ENCODE results near the gene MICU1.

Gene MICU1

GRCh38 chr10:72595436-72595835, 30.4 kb downstream of the MICU1 start:
- TF ChIP-seq CTCF (IDR thresholded peaks at IDR 0.05; ENCODE audit: insufficient read depth, low read length, poor library complexity, severe bottlenecking), result no peak
- TF ChIP-seq EZH2phosphoT487 (conservative IDR thresholded peaks at IDR 0.05; ENCODE audit: low read length), result no peak
- H3F3A ChIP-seq (ENCODE audit: insufficient read depth), result no peaks in the 10 kb centered on the region
- no peaks in the 10 kb centered on the region for H3K9me2 ChIP-seq (replicated peaks; ENCODE audit: insufficient read depth, low read length)
- H3K27me3 ChIP-seq (ENCODE audit: low read length), result no peaks in the 10 kb centered on the region
- no peak overlapping the region for H3K27ac ChIP-seq (ENCODE audit: low read depth, low read length)
- no peaks in the 10 kb centered on the region for H3K79me2 ChIP-seq (ENCODE audit: insufficient read depth, low read length)
- no peak overlapping the region for H3K4me3 ChIP-seq (ENCODE audit: insufficient read depth, low read length, poor library complexity, severe bottlenecking)
- no peaks in the 10 kb centered on the region for H3K9me3 ChIP-seq (ENCODE audit: insufficient read depth, low read length)
- no peak overlapping the region for H2AFZ ChIP-seq (ENCODE audit: low read depth, low read length, severe bottlenecking)
- no peaks in the 10 kb centered on the region for H4K20me1 ChIP-seq (ENCODE audit: low read depth, low read length)
- no peak overlapping the region for H3K4me2 ChIP-seq (ENCODE audit: low read depth, low read length, poor library complexity, severe bottlenecking)
- H3K9ac ChIP-seq (ENCODE audit: low read length), result no peak overlapping the region
- H3K36me3 ChIP-seq (ENCODE audit: low read length), result no peaks in the 10 kb centered on the region

- no peak overlapping the region for H3K4me2 ChIP-seq (ENCODE audit: low read depth, low read length, poor library complexity, severe bottlenecking)
- no peaks in the 10 kb centered on the region for H3K9me3 ChIP-seq (ENCODE audit: insufficient read depth, low read length)
- H3K36me3 ChIP-seq (ENCODE audit: low read length), result no peaks in the 10 kb centered on the region
- H3K79me2 ChIP-seq (ENCODE audit: insufficient read depth, low read length), result peaks cover 8% of the 10 kb centered on the region; the same call in 1 of the 2 replicates
- no peak overlapping the region for H3K9ac ChIP-seq (ENCODE audit: low read length)
- H4K20me1 ChIP-seq (ENCODE audit: low read depth, low read length), result no peaks in the 10 kb centered on the region
- H3K27ac ChIP-seq (ENCODE audit: low read depth, low read length), result no peak overlapping the region
- no peak overlapping the region for H3K4me3 ChIP-seq (ENCODE audit: insufficient read depth, low read length, poor library complexity, severe bottlenecking)
- no peaks in the 10 kb centered on the region for H3K27me3 ChIP-seq (ENCODE audit: low read length)
- H3F3A ChIP-seq (ENCODE audit: insufficient read depth), result no peaks in the 10 kb centered on the region
- no peak overlapping the region for H2AFZ ChIP-seq (ENCODE audit: low read depth, low read length, severe bottlenecking)
- TF ChIP-seq EZH2phosphoT487 (conservative IDR thresholded peaks at IDR 0.05; ENCODE audit: low read length) (no peak), CTCF (IDR thresholded peaks at IDR 0.05; ENCODE audit: insufficient read depth, low read length, poor library complexity, severe bottlenecking) (no peak)
- H3K9me2 ChIP-seq (replicated peaks; ENCODE audit: insufficient read depth, low read length), result no peaks in the 10 kb centered on the region
Observed at GRCh38 chr10:72593963-72594362, 31.9 kb downstream of the MICU1 start.

DNA sequence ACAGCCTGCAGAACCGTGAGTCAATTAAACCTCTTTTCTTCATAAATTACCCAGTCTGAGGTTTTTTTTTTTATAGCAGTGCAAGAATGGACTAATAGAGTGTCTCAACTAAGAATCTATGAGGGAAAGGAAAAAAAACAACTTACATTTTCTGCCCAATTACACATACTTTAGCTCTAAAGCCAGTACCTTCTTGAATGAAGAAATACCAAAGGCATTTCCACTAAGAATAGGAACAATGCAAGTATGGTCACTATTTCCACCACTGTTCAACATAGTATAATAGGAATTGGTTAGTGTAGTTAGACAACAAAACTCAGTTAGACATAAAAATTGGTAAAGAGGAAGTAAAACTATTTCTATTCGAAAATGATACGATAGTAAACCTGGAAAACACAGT, 37.6 kb downstream of the MICU1 start:
- H3K27ac ChIP-seq (ENCODE audit: low read depth, low read length), result no peak overlapping the region
- H3K4me2 ChIP-seq (ENCODE audit: low read depth, low read length, poor library complexity, severe bottlenecking), result no peak overlapping the region
- H3K27me3 ChIP-seq (ENCODE audit: low read length), result no peaks in the 10 kb centered on the region
- no peak overlapping the region for H3K4me3 ChIP-seq (ENCODE audit: insufficient read depth, low read length, poor library complexity, severe bottlenecking)
- H3K79me2 ChIP-seq (ENCODE audit: insufficient read depth, low read length), result peaks cover 15% of the 10 kb centered on the region; the same call in 1 of the 2 replicates
- no peak for TF ChIP-seq CTCF (IDR thresholded peaks at IDR 0.05; ENCODE audit: insufficient read depth, low read length, poor library complexity, severe bottlenecking)
- no peak for TF ChIP-seq EZH2phosphoT487 (conservative IDR thresholded peaks at IDR 0.05; ENCODE audit: low read length)
- H2AFZ ChIP-seq (ENCODE audit: low read depth, low read length, severe bottlenecking), result no peak overlapping the region
- no peaks in the 10 kb centered on the region for H3K36me3 ChIP-seq (ENCODE audit: low read length)
- H3K9me3 ChIP-seq (ENCODE audit: insufficient read depth, low read length), result no peaks in the 10 kb centered on the region
- H3F3A ChIP-seq (ENCODE audit: insufficient read depth), result no peaks in the 10 kb centered on the region
- no peaks in the 10 kb centered on the region for H3K9me2 ChIP-seq (replicated peaks; ENCODE audit: insufficient read depth, low read length)
- no peaks in the 10 kb centered on the region for H4K20me1 ChIP-seq (ENCODE audit: low read depth, low read length)
- no peak overlapping the region for H3K9ac ChIP-seq (ENCODE audit: low read length)

Measured in SU-DHL-6 (cell line).